ENCODE data around the gene GJB6. TPM values are rescaled to one million over a fixed set of nuclear protein-coding genes. Genes with fewer than 3 reads are reported as not detected.
A peak's percentile ranks its signal among the peaks of the same experiment; 100 is the strongest.

Gene GJB6
- total and polyA plus RNA-seq, 5 donors from 2014 or later = 3.9 to 13.8 (median 5.6) TPM

DNA sequence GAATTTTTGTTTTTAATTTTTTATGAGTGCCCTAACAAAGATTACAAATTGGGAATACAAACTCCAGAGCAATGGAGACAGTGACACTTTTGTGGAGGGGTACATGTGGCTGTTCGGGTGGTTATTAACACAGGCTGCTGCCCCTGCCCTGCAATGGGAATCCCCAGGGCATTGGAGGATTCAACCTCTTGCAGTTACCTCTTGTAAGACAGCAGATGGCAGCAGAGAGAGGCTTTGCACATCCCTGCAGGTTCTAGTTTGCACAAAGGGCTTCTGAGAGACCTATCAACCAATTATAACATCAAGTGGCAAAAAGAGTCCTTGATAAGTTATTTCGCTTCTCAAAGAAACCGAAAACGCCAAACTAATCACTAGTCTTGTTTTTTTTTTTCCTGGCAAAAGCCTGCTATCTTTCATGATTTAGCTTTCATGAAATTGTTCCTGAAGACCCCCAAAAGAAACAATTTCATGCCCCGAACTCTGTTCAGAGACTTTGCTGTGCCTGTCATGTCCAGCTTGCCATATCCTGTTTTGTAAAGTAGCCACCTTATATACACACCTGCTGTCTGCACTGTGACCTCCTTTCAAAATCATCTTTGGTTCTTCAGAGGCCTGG, 49.8 kb downstream of the GJB6 start:
- no peak overlapping the region for H3K4me3 ChIP-seq (ENCODE audit: low read depth, low read length)
- peak; percentile 89 to 91 for ATAC-seq (ENCODE audit: low read depth in 2 of 2)
- peaks cover 0 to 2% (median 0%) of the 10 kb centered on the region in 7 donors for H3K9me3 Mint-ChIP-seq
- H3K27ac Mint-ChIP-seq = no peak overlapping the region
- H3K36me3 ChIP-seq (ENCODE audit: control insufficient read depth, insufficient read depth, low read length) = no peaks in the 10 kb centered on the region
- no peak overlapping the region for H3K27ac ChIP-seq (ENCODE audit: insufficient read depth, low read length, poor library complexity, severe bottlenecking)
- H3K27me3 ChIP-seq (ENCODE audit: control insufficient read depth, insufficient read depth, low read length) = peaks cover 20% of the 10 kb centered on the region
- peak; percentile 32 to 77 (median 72) for DNase-seq
- no peaks in the 10 kb centered on the region for H3K9me3 ChIP-seq (ENCODE audit: control insufficient read depth in 2 of 2, low read length in 2 of 2)
- no peak overlapping the region for H3K4me3 Mint-ChIP-seq
- peaks cover 0 to 4% (median 0%) of the 10 kb centered on the region in 4 donors for H3K4me1 Mint-ChIP-seq
- H3K4me1 ChIP-seq (ENCODE audit: control insufficient read depth, insufficient read depth, low read length, poor library complexity, severe bottlenecking) = no peaks in the 10 kb centered on the region
- H3K36me3 Mint-ChIP-seq = no peaks in the 10 kb centered on the region
- H3K27me3 Mint-ChIP-seq = peaks cover 60% of the 10 kb centered on the region

DNA sequence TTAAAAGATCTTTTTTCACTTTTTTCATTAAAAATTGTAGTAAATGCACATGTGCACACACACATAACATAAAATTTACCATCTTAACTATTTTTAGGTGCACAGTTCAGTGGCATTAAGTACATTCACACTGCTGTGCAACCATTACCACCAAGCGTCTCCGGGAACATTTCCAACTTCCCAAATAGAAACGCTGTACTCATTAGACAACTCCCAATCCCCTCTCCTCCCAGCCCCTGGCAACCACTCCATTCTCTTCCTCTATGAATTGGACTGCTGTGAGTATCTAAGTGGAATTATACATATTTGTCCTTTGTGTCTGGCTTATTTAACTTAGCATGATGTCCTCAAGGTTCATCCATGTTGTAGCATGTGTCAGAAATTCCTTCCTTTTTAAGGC, 50.9 kb downstream of the GJB6 start:
- Histone ChIP-seq H3K4me3 (ENCODE audit: low read depth, low read length) (no peak overlapping the region), H3K27ac (ENCODE audit: insufficient read depth, low read length, poor library complexity, severe bottlenecking) (no peak overlapping the region), H3K36me3 (ENCODE audit: control insufficient read depth, insufficient read depth, low read length) (no peaks in the 10 kb centered on the region), H3K4me1 (ENCODE audit: control insufficient read depth, insufficient read depth, low read length, poor library complexity, severe bottlenecking) (no peaks in the 10 kb centered on the region), H3K9me3 (ENCODE audit: control insufficient read depth in 2 of 2, low read length in 2 of 2) (no peaks in the 10 kb centered on the region), H3K27me3 (ENCODE audit: control insufficient read depth, insufficient read depth, low read length) (peaks cover 20% of the 10 kb centered on the region)
- peaks cover 1% of the 10 kb centered on the region for H3K36me3 Mint-ChIP-seq
- no peak for ATAC-seq (ENCODE audit: low read depth in 2 of 2)
- peaks cover 0 to 2% (median 0%) of the 10 kb centered on the region in 7 donors for H3K9me3 Mint-ChIP-seq
- peaks cover 62% of the 10 kb centered on the region for H3K27me3 Mint-ChIP-seq
- no peak for DNase-seq
- no peak overlapping the region for H3K4me3 Mint-ChIP-seq
- peaks cover 0 to 4% (median 0%) of the 10 kb centered on the region in 4 donors for H3K4me1 Mint-ChIP-seq
- H3K27ac Mint-ChIP-seq = no peak overlapping the region

DNA sequence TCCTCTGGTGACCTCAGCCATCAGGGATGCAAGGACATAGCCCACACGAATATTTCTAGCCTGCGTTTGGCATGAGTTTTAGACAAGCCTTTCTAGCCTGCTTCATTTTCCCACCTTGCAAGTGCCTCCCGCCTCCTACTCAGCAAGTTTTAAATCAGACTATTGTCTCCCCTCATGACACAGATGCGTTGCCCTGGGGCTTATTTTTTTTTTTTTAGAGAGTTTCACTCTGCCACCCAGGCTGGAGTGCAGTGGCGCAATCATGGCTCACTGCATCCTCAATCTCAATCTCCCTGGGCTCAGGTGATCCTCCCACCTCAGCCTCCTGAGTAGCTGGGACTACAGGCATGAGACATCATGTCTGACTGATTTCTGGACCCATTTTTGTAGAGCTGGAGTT, 54.0 kb downstream of the GJB6 start:
- Mint-ChIP-seq H3K9me3 (peaks cover 0 to under 1% (median 0%) of the 10 kb centered on the region in 7 donors), H3K4me3 (peak overlapping the region in 1 of 4 donors; percentile 22)
- no peak for DNase-seq

DNA sequence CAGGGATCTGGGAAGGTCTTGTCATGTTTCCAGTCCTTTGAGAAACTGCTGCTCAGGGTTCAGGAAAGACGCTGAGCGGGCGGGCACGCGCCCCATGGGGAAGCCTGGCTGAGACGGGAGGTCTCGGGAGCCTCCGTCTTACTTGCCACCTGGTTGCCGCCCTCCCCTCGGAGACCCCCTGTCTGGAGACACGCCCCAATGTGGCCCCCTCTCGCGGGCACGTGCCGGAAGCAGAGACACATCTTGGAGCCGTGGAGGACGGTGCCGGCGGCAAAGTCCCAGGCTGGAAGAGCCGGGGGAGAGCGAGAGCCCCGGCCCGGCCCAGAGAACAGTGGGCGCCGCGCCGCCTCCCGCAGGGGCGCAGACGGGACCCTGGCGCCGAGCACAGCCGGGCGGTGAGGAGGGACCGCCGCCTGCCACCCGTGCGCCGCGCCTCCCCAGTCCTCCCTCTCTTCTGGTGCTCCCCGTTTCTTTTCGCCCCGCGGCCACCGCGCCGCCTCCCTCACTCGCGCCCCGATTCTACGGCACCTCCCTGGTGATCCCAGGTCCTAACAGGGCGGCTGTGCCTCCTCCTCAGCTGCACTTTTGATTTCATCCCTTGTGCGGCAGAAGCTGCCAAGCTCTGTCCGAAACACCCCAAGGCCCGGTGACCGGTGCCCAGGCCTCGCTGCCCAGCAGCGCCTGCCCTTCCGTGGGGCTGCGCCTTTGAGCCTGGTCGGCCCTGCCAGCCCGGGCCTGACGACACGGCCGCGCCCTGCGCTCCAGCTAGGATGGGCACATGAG, 54.9 kb downstream of the GJB6 start:
- Mint-ChIP-seq H3K36me3 (peaks cover 3% of the 10 kb centered on the region), H3K27me3 (peaks cover 63% of the 10 kb centered on the region), H3K4me1 (peaks cover 7 to 18% (median 9%) of the 10 kb centered on the region in 4 donors), H3K27ac (no peak overlapping the region), H3K9me3 (no peaks in the 10 kb centered on the region), H3K4me3 (no peak overlapping the region)
- DNase-seq = no peak
- Histone ChIP-seq H3K27ac (ENCODE audit: insufficient read depth, low read length, poor library complexity, severe bottlenecking) (no peak overlapping the region), H3K27me3 (ENCODE audit: control insufficient read depth, insufficient read depth, low read length) (peaks cover 23% of the 10 kb centered on the region), H3K4me3 (ENCODE audit: low read depth, low read length) (no peak overlapping the region), H3K36me3 (ENCODE audit: control insufficient read depth, insufficient read depth, low read length) (no peaks in the 10 kb centered on the region), H3K4me1 (ENCODE audit: control insufficient read depth, insufficient read depth, low read length, poor library complexity, severe bottlenecking) (peaks cover 3% of the 10 kb centered on the region), H3K9me3 (ENCODE audit: control insufficient read depth in 2 of 2, low read length in 2 of 2) (no peaks in the 10 kb centered on the region)
- no peak for ATAC-seq (ENCODE audit: low read depth in 2 of 2)

More for the DNA sequence above, 54.0 kb downstream of the GJB6 start:
- H3K27me3 Mint-ChIP-seq = peaks cover 67% of the 10 kb centered on the region
- Histone ChIP-seq H3K9me3 (ENCODE audit: control insufficient read depth in 2 of 2, low read length in 2 of 2) (no peaks in the 10 kb centered on the region), H3K36me3 (ENCODE audit: control insufficient read depth, insufficient read depth, low read length) (no peaks in the 10 kb centered on the region), H3K27me3 (ENCODE audit: control insufficient read depth, insufficient read depth, low read length) (peaks cover 23% of the 10 kb centered on the region), H3K4me1 (ENCODE audit: control insufficient read depth, insufficient read depth, low read length, poor library complexity, severe bottlenecking) (peaks cover 3% of the 10 kb centered on the region), H3K4me3 (ENCODE audit: low read depth, low read length) (no peak overlapping the region), H3K27ac (ENCODE audit: insufficient read depth, low read length, poor library complexity, severe bottlenecking) (no peak overlapping the region)
- no peak overlapping the region for H3K27ac Mint-ChIP-seq
- ATAC-seq (ENCODE audit: low read depth in 2 of 2) = no peak
- H3K36me3 Mint-ChIP-seq = peaks cover 3% of the 10 kb centered on the region
- H3K4me1 Mint-ChIP-seq = peaks cover 7 to 18% (median 9%) of the 10 kb centered on the region in 4 donors

DNA sequence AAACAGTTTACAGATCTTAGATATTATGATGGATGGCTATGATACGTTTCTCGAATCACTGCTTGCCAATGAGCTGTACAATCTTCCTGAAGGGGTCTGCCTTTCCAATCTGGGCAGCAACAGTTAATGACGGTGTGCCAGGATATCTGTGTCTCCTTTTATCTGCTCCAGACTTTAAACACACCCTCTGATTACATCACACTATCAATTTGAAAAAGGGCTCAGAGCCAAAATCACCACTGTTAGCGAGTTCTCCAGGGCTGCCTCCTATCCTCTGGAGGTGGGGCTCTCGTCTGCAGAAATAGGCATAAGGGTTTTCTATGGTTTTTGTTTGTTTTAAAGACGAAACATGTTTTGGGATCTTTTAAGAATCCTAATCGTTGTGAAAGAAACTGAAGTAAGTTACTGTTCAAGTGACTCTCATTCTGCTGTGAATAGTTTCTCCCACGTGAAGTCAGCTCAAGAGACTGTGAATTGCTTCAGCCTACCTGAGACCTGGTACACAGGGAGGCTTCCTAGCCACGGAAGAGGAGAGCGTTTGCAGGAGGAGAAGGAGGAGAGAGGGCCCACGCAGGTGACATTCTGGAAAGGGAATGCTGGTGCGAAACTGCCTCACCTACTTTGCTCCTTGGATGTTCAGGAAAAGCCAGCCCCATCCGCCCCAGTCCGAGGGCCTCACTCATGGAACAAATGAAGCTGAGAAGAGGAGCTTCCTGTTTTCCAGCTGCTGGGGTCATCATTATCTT, 56.0 kb downstream of the GJB6 start:
- Histone ChIP-seq H3K4me3 (ENCODE audit: low read depth, low read length) (no peak overlapping the region), H3K36me3 (ENCODE audit: control insufficient read depth, insufficient read depth, low read length) (no peaks in the 10 kb centered on the region), H3K27me3 (ENCODE audit: control insufficient read depth, insufficient read depth, low read length) (peaks cover 20% of the 10 kb centered on the region), H3K4me1 (ENCODE audit: control insufficient read depth, insufficient read depth, low read length, poor library complexity, severe bottlenecking) (peaks cover 3% of the 10 kb centered on the region), H3K9me3 (ENCODE audit: control insufficient read depth in 2 of 2, low read length in 2 of 2) (no peaks in the 10 kb centered on the region), H3K27ac (ENCODE audit: insufficient read depth, low read length, poor library complexity, severe bottlenecking) (no peak overlapping the region)
- peaks cover 7 to 18% (median 9%) of the 10 kb centered on the region in 4 donors for H3K4me1 Mint-ChIP-seq
- H3K27me3 Mint-ChIP-seq = peaks cover 61% of the 10 kb centered on the region
- no peak for ATAC-seq (ENCODE audit: low read depth in 2 of 2)
- no peak overlapping the region for H3K4me3 Mint-ChIP-seq
- no peaks in the 10 kb centered on the region for H3K9me3 Mint-ChIP-seq
- no peak overlapping the region for H3K27ac Mint-ChIP-seq
- H3K36me3 Mint-ChIP-seq = peaks cover 3% of the 10 kb centered on the region
- no peak for DNase-seq

DNA sequence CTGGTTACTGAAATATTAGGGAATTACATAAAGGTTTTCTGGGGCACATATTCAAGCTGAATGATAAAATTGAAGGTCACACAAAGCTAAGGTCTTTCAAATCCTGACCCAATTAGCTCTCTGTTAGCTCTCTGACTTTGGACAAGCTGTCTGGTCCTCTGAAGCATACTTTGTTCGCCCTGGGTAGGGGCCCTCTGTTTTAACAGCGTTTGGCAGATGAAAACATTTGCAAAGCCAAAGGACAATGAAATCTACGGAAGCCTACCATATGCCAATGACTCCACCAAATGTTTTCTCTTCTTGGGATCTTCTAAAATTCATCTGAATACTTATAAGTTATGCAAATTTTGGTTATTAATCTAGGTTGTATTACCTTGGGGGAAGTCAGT, 56.7 kb downstream of the GJB6 start:
- no peak overlapping the region for H3K27ac ChIP-seq (ENCODE audit: insufficient read depth, low read length, poor library complexity, severe bottlenecking)
- H3K27me3 ChIP-seq (ENCODE audit: control insufficient read depth, insufficient read depth, low read length) = peaks cover 16% of the 10 kb centered on the region
- H3K9me3 ChIP-seq (ENCODE audit: control insufficient read depth in 2 of 2, low read length in 2 of 2) = no peaks in the 10 kb centered on the region
- Mint-ChIP-seq H3K9me3 (no peaks in the 10 kb centered on the region), H3K27me3 (peaks cover 56% of the 10 kb centered on the region), H3K36me3 (peaks cover 3% of the 10 kb centered on the region), H3K4me1 (peaks cover 7 to 18% (median 9%) of the 10 kb centered on the region in 4 donors), H3K4me3 (no peak overlapping the region), H3K27ac (no peak overlapping the region)
- H3K4me3 ChIP-seq (ENCODE audit: low read depth, low read length) = no peak overlapping the region
- no peak for DNase-seq
- H3K4me1 ChIP-seq (ENCODE audit: control insufficient read depth, insufficient read depth, low read length, poor library complexity, severe bottlenecking) = peaks cover 3% of the 10 kb centered on the region
- no peak for ATAC-seq (ENCODE audit: low read depth in 2 of 2)
- no peaks in the 10 kb centered on the region for H3K36me3 ChIP-seq (ENCODE audit: control insufficient read depth, insufficient read depth, low read length)

DNA sequence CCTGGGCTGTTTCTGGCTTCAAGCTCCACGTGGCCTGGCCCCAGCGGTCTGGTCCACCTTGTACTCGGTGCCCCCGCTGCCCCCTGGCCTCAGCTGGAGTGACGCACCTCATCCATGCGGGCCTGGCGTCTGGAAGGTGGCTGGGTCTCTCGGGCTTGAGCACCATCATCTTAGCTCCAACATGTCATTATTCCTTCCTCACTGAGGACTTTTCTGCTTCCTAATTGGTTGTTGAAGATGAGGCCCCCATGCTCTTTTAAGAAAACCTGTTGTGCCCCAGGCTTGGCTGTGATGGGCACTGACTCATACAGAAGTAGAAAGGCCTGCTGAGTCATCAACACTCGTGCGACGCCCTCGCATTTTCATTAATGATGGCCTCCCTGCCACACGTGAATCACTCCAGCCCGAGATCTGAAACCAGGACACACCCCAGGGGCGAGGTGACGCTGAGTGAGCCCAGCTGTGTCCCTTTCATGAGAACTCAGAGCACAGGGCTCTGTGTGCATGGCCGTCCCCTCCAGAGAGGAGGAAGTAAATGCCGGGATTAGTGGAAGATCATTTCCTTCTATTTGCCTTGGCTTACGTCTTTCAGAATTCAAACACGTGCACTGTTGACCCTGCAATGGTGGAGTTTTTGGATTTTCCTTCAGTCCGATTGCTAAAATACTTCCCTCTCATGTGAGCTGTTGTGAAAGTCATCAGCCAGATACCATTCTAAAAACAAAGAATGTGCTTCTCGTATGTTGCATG, 57.3 kb downstream of the GJB6 start:
- H3K4me3 Mint-ChIP-seq = peak overlapping the region in 1 of 4 donors; percentile 0
- ATAC-seq (ENCODE audit: low read depth in 2 of 2) (peak; percentile 90 to 93), DNase-seq (peak in 1 of 3 donors; percentile 89)
- no peak overlapping the region for H3K27ac ChIP-seq (ENCODE audit: insufficient read depth, low read length, poor library complexity, severe bottlenecking)
- peaks cover 3% of the 10 kb centered on the region for H3K4me1 ChIP-seq (ENCODE audit: control insufficient read depth, insufficient read depth, low read length, poor library complexity, severe bottlenecking)
- peaks cover 3% of the 10 kb centered on the region for H3K36me3 Mint-ChIP-seq
- H3K27me3 ChIP-seq (ENCODE audit: control insufficient read depth, insufficient read depth, low read length) = peaks cover 14% of the 10 kb centered on the region
- H3K27me3 Mint-ChIP-seq = peaks cover 56% of the 10 kb centered on the region
- H3K27ac Mint-ChIP-seq = peak overlapping the region in 2 of 3 donors; percentile 32 to 62
- peaks cover 7 to 18% (median 9%) of the 10 kb centered on the region in 4 donors for H3K4me1 Mint-ChIP-seq
- H3K9me3 Mint-ChIP-seq = no peaks in the 10 kb centered on the region
- no peaks in the 10 kb centered on the region for H3K9me3 ChIP-seq (ENCODE audit: control insufficient read depth in 2 of 2, low read length in 2 of 2)
- no peak overlapping the region for H3K4me3 ChIP-seq (ENCODE audit: low read depth, low read length)
- no peaks in the 10 kb centered on the region for H3K36me3 ChIP-seq (ENCODE audit: control insufficient read depth, insufficient read depth, low read length)
